ENCODE measurements around the gene ZNF280B. TPM values are rescaled to one million over a fixed set of nuclear protein-coding genes. Genes with fewer than 3 reads are reported as not detected.

The ZNF280B gene
- total RNA-seq, 4 donors from 2014 or later, result 0.10 to 0.78 (median 0.29) TPM

DNA sequence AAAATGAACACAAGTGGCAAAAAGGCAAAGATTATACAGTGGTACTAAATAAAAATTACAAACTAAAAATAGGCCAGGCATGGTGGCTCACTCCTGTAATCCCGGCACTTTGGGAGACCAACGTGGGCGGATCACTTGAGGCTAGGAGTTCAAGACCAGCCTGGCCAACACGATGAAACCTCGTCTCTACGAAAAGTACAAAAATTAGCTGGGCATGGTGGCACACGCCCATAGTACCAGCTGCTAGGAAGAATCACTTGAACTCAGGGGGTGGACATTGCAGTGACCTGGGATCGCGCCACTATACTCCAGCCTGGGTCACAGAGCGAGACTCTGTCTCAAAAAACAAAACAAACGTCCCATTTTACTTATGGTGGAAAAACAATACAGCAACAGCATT is 24.5 kb downstream of the ZNF280B start:
- ATAC-seq, result no peak
- H3K27me3 ChIP-seq, result no peaks in the 10 kb centered on the region
- in situ Hi-C loops (cut with MboI; ENCODE audit: low sequenced_read_pairs in 4 of 4) (no loop called here), intact Hi-C loops (cut with DNase I; ENCODE audit: low total_unique reads) (no loop called here)
- no peaks in the 10 kb centered on the region for H3K4me1 ChIP-seq
- H3K4me3 ChIP-seq, result no peak overlapping the region
- H3K27ac ChIP-seq, result no peak overlapping the region
- no peaks in the 10 kb centered on the region for H3K36me3 ChIP-seq
- TF ChIP-seq, protein P1, sequence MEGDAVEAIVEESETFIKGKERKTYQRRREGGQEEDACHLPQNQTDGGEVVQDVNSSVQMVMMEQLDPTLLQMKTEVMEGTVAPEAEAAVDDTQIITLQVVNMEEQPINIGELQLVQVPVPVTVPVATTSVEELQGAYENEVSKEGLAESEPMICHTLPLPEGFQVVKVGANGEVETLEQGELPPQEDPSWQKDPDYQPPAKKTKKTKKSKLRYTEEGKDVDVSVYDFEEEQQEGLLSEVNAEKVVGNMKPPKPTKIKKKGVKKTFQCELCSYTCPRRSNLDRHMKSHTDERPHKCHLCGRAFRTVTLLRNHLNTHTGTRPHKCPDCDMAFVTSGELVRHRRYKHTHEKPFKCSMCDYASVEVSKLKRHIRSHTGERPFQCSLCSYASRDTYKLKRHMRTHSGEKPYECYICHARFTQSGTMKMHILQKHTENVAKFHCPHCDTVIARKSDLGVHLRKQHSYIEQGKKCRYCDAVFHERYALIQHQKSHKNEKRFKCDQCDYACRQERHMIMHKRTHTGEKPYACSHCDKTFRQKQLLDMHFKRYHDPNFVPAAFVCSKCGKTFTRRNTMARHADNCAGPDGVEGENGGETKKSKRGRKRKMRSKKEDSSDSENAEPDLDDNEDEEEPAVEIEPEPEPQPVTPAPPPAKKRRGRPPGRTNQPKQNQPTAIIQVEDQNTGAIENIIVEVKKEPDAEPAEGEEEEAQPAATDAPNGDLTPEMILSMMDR (IDR thresholded peaks at IDR 0.05 in 4 of 5, conservative IDR thresholded peaks at IDR 0.05 in 1 of 5), result no peak
- no peak for TF ChIP-seq POLR2A (IDR thresholded peaks at IDR 0.05)
- H3K9me3 ChIP-seq, result no peaks in the 10 kb centered on the region
- DNase-seq, result no peak

DNA sequence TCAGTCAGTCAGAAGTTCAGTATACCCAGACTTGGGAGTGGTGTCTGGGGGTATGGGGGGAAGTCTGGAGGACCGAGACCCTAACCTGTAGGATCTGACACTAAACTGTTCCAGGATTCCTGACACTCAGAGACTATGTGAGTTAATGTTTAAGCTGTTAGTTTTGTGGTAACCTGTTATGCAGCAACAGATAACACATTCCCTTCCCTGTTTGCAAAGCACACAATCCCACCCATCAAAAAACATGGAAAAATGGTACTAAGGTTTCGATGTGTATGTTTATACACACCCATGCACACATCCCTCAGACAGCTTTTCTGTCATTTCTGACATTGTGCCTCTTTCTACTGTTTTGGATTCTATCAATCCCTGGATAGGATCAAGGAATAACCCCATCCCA is 27.6 kb downstream of the ZNF280B start:
- no peaks in the 10 kb centered on the region for H3K9me3 ChIP-seq
- no peaks in the 10 kb centered on the region for H3K27me3 ChIP-seq
- no peaks in the 10 kb centered on the region for H3K36me3 ChIP-seq
- ATAC-seq (no peak), DNase-seq (no peak)
- in situ Hi-C loops (cut with MboI; ENCODE audit: low sequenced_read_pairs in 4 of 4), result no loop called here
- TF ChIP-seq, protein P1 (IDR thresholded peaks at IDR 0.05 in 4 of 5, conservative IDR thresholded peaks at IDR 0.05 in 1 of 5), result no peak
- no peak overlapping the region for H3K4me3 ChIP-seq
- H3K27ac ChIP-seq, result no peak overlapping the region
- intact Hi-C loops (cut with DNase I; ENCODE audit: low total_unique reads), result no loop called here
- no peaks in the 10 kb centered on the region for H3K4me1 ChIP-seq

DNA sequence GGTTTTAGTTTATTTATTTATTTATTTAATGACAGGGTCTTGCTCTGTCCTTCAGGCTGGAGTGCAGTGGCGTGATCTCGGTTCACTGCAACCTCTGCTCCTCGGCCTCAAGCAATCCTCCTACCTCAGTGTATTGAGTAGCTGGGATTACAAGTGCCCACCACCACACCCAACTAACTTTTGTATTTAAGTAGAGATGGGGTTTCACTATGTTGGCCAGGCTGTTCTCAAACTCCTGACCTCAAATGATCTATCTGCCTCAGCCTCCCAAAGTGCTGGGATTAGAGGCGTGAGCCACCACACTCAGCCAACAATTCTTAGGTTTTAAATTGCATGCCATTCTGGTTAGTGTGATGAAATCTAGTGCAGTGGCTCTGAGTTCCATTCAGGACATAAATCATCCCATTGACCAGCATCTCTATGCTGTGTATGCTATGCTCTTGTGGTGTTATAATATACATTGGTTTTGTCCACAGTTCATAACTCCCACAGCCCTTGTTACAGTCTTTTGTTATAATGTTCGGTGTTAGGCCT is 28.5 kb downstream of the ZNF280B start:
- in situ Hi-C loops (cut with MboI; ENCODE audit: low sequenced_read_pairs in 4 of 4) (no loop called here), intact Hi-C loops (cut with DNase I; ENCODE audit: low total_unique reads) (no loop called here)
- H3K27me3 ChIP-seq, result no peaks in the 10 kb centered on the region
- no peaks in the 10 kb centered on the region for H3K9me3 ChIP-seq
- DNase-seq, result no peak
- H3K4me1 ChIP-seq, result no peaks in the 10 kb centered on the region
- H3K4me3 ChIP-seq, result no peak overlapping the region
- no peak for TF ChIP-seq POLR2A (IDR thresholded peaks at IDR 0.05)
- TF ChIP-seq, protein P1 (IDR thresholded peaks at IDR 0.05 in 4 of 5, conservative IDR thresholded peaks at IDR 0.05 in 1 of 5), result no peak
- H3K36me3 ChIP-seq, result no peaks in the 10 kb centered on the region
- no peak for ATAC-seq
- H3K27ac ChIP-seq, result no peak overlapping the region

DNA sequence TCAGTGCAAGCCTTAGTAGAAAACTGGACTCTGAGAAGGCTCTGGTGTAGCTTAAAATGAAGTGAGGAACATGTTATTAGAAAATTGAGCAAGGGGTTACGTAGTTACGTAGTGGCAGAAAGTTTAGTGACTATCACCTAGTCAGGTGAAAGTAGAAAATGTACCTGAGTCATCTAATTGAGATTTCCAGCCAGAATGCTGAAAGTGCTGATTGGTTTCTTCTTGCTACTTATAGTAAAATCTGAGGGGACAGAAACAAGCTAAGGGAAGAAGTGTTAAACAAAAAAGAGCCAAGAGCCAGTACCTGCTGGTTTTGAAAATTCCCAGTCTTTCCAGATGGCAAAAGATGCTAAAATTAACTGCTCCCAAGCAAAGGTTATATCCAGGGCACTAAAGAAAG is 29.4 kb downstream of the ZNF280B start:
- H3K4me1 ChIP-seq, result no peaks in the 10 kb centered on the region
- in situ Hi-C loops (cut with MboI; ENCODE audit: low sequenced_read_pairs in 4 of 4) (no loop called here), intact Hi-C loops (cut with DNase I; ENCODE audit: low total_unique reads) (no loop called here)
- TF ChIP-seq POLR2A (IDR thresholded peaks at IDR 0.05), result no peak
- TF ChIP-seq, protein P1 (IDR thresholded peaks at IDR 0.05 in 4 of 5, conservative IDR thresholded peaks at IDR 0.05 in 1 of 5), result no peak
- no peak overlapping the region for H3K4me3 ChIP-seq
- no peaks in the 10 kb centered on the region for H3K9me3 ChIP-seq
- no peaks in the 10 kb centered on the region for H3K36me3 ChIP-seq
- H3K27me3 ChIP-seq, result no peaks in the 10 kb centered on the region
- H3K27ac ChIP-seq, result no peak overlapping the region
- DNase-seq (no peak), ATAC-seq (no peak)

DNA sequence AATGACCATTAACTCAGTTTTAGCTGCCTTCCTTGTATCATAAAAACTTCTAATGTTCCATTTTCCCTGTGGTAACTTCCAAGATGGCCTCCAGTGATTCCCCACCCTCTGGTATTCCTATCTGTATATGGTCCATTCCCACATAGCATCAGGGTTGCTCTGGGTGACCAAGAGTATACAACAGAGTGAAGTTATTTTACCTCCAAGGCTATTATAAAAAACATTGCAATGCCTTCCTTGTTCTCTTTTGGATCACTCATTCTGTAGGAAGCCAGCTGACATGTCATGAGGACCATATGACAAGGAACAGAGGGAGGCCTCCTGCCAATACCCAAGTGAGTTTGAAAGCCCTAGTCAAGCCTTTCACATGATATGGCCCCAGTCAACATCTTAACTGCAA is 30.1 kb downstream of the ZNF280B start:
- Histone ChIP-seq H3K9me3 (no peaks in the 10 kb centered on the region), H3K27ac (no peak overlapping the region), H3K36me3 (no peaks in the 10 kb centered on the region), H3K4me1 (no peaks in the 10 kb centered on the region), H3K27me3 (no peaks in the 10 kb centered on the region), H3K4me3 (no peak overlapping the region)
- ATAC-seq (no peak), DNase-seq (no peak)
- TF ChIP-seq, protein P1 (IDR thresholded peaks at IDR 0.05 in 4 of 5, conservative IDR thresholded peaks at IDR 0.05 in 1 of 5), result no peak
- TF ChIP-seq POLR2A (IDR thresholded peaks at IDR 0.05), result no peak
- intact Hi-C loops (cut with DNase I; ENCODE audit: low total_unique reads), result no loop called here
- in situ Hi-C loops (cut with MboI; ENCODE audit: low sequenced_read_pairs in 4 of 4), result no loop called here
